GM12878 (cell line): ENCODE data around the gene EXD3.

Source experiments
- CBX3 ChIP-seq: fragments of 200-600 bp; sonication (generic); IDR thresholded peaks from 2 replicates; pipeline ENCODE4 v1.6.1; 2016; ENCODE audit warnings: low read depth, borderline replicate concordance
- CBX5 ChIP-seq: sonication (generic); IDR thresholded peaks from 2 replicates; pipeline ENCODE4 v1.6.1; 2016; ENCODE audit warnings: low read depth, moderate library complexity, mild to moderate bottlenecking, inconsistent platforms
- CREM ChIP-seq: IDR thresholded peaks from 2 replicates; pipeline ENCODE4 v1.6.1; 2014; ENCODE audit warnings: antibody characterized with exemption, low read depth
- FOS ChIP-seq: IDR thresholded peaks from 3 replicates; pipeline ENCODE4 v1.6.1; 2011; ENCODE audit warnings: borderline replicate concordance; ENCODE audit not compliant: insufficient read length; ENCODE audit errors: extremely low read depth
- IKZF2 ChIP-seq, 2 experiments: fragments of 450-650 bp; IDR thresholded peaks; 2 replicates each; pipeline ENCODE4 v1.6.1; 2017; ENCODE audit warnings: mild to moderate bottlenecking in 2 of 2, moderate library complexity in 2 of 2
- NBN ChIP-seq: fragments of 450-650 bp; IDR thresholded peaks from 2 replicates; pipeline ENCODE4 v1.6.1; 2016
- PKNOX1 ChIP-seq: fragments of 450-650 bp; IDR thresholded peaks from 2 replicates; pipeline ENCODE4 v1.6.1; 2016; ENCODE audit warnings: mild to moderate bottlenecking
- POLR2AphosphoS5 ChIP-seq: IDR thresholded peaks from 2 replicates; pipeline ENCODE4 v1.6.1; 2011; ENCODE audit warnings: mild to moderate bottlenecking, low read length, inconsistent platforms
- RAD51 ChIP-seq: fragments of 450-650 bp; IDR thresholded peaks from 2 replicates; pipeline ENCODE4 v1.6.1; 2016; ENCODE audit warnings: moderate library complexity, mild to moderate bottlenecking, inconsistent platforms
- RCOR1 ChIP-seq: conservative IDR thresholded peaks from 2 replicates; pipeline ENCODE4 v1.6.1; 2012; ENCODE audit warnings: low read depth, low read length, improper control_type of control experiment
- TAF1 ChIP-seq: IDR thresholded peaks from 2 replicates; pipeline ENCODE4 v1.6.1; 2011; ENCODE audit warnings: mild to moderate bottlenecking, low read depth, low read length, borderline replicate concordance
- TCF12 ChIP-seq: IDR thresholded peaks from 2 replicates; pipeline ENCODE4 v1.6.1; 2011; ENCODE audit warnings: low read depth, mild to moderate bottlenecking, low read length
- TF ChIP-seq, protein P1 (sequence below), 3 experiments: IDR thresholded peaks in 2 of 3; conservative IDR thresholded peaks in 1 of 3; 2 replicates each; pipeline ENCODE4 v1.5.1; 2011; ENCODE audit warnings: low read depth in 3 of 3, low read length in 3 of 3, mild to moderate bottlenecking in 3 of 3, control low read depth in 2 of 3, moderate library complexity in 2 of 3, inconsistent platforms in 1 of 3, mixed read lengths in 1 of 3; ENCODE audit not compliant: control insufficient read depth in 2 of 3, insufficient read depth in 1 of 3; ENCODE audit errors: extremely low read depth in 1 of 3
- TF ChIP-seq, protein P2 (sequence below): fragments of 450-650 bp; IDR thresholded peaks from 2 replicates; pipeline ENCODE4 v1.6.1; 2014; ENCODE audit warnings: mild to moderate bottlenecking

DNA sequence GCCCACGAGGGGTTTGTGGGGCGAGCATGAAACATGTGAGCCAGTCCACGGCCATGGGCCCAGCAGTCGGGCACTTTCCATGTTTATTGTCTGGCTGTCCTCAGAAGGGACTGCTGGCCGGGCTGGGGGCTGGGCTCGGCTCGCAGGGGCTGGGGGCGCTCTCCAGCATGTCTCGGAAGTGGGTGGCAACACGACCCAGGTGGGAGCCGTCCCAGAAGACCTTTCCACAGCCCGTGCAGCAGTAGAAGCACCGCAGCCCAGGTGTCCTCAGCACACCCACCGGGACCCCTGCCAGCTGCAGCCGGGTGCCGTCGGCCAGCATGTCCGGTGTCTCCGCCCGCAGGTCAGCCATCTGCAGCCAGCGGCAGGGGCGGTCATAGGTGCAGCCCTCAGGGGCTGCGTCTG lies 116.1 kb downstream of the EXD3 start:
- TF ChIP-seq, protein P1, sequence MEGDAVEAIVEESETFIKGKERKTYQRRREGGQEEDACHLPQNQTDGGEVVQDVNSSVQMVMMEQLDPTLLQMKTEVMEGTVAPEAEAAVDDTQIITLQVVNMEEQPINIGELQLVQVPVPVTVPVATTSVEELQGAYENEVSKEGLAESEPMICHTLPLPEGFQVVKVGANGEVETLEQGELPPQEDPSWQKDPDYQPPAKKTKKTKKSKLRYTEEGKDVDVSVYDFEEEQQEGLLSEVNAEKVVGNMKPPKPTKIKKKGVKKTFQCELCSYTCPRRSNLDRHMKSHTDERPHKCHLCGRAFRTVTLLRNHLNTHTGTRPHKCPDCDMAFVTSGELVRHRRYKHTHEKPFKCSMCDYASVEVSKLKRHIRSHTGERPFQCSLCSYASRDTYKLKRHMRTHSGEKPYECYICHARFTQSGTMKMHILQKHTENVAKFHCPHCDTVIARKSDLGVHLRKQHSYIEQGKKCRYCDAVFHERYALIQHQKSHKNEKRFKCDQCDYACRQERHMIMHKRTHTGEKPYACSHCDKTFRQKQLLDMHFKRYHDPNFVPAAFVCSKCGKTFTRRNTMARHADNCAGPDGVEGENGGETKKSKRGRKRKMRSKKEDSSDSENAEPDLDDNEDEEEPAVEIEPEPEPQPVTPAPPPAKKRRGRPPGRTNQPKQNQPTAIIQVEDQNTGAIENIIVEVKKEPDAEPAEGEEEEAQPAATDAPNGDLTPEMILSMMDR (IDR thresholded peaks at IDR 0.05 in 2 of 3, conservative IDR thresholded peaks at IDR 0.05 in 1 of 3; ENCODE audit: control insufficient read depth in 2 of 3, extremely low read depth in 1 of 3, insufficient read depth in 1 of 3, low read depth in 3 of 3, low read length in 3 of 3): no peak
- no peak for TF ChIP-seq TCF12
- TF ChIP-seq IKZF2 (IDR thresholded peaks at IDR 0.05): no peak
- no peak for TF ChIP-seq CBX3
- no peak for TF ChIP-seq PKNOX1
- TF ChIP-seq, protein P2, sequence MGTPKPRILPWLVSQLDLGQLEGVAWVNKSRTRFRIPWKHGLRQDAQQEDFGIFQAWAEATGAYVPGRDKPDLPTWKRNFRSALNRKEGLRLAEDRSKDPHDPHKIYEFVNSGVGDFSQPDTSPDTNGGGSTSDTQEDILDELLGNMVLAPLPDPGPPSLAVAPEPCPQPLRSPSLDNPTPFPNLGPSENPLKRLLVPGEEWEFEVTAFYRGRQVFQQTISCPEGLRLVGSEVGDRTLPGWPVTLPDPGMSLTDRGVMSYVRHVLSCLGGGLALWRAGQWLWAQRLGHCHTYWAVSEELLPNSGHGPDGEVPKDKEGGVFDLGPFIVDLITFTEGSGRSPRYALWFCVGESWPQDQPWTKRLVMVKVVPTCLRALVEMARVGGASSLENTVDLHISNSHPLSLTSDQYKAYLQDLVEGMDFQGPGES: no peak
- TF ChIP-seq FOS: no peak
- TF ChIP-seq CBX5: no peak
- TF ChIP-seq RAD51: no peak
- no peak for TF ChIP-seq TAF1
- TF ChIP-seq NBN: no peak
- TF ChIP-seq RCOR1: no peak
- TF ChIP-seq CREM: no peak
- TF ChIP-seq POLR2AphosphoS5: no peak
